H9 (cell line): ENCODE results near the gene C18orf63. TPM values are rescaled to one million over a fixed set of nuclear protein-coding genes. Genes with fewer than 3 reads are reported as not detected.

Source experiments
- DNase-seq: peaks from one replicate; pipeline ENCODE4 v3.0.0-alpha.2; 2017
- H2AFZ ChIP-seq: one replicate; pipeline ENCODE4 v1.6.1; 2013; ENCODE audit warnings: mild to moderate bottlenecking, low read length, control low read depth, moderate library complexity
- H2AK5ac ChIP-seq: 2 replicates; pipeline ENCODE4 v1.6.1; 2013; ENCODE audit warnings: low read length, control low read depth, mixed read lengths; ENCODE audit not compliant: insufficient read length
- H2BK120ac ChIP-seq: one replicate; pipeline ENCODE4 v1.6.1; 2013; ENCODE audit warnings: low read depth, mild to moderate bottlenecking, low read length, control low read depth, inconsistent platforms; ENCODE audit not compliant: poor library complexity, severe bottlenecking
- H2BK12ac ChIP-seq: 2 replicates; pipeline ENCODE4 v1.6.1; 2013; ENCODE audit warnings: low read length, control low read depth, mixed read lengths, low read depth; ENCODE audit not compliant: insufficient read length
- H2BK15ac ChIP-seq: 2 replicates; pipeline ENCODE4 v1.6.1; 2013; ENCODE audit warnings: low read depth, low read length, control low read depth
- H2BK20ac ChIP-seq: one replicate; pipeline ENCODE4 v1.6.1; 2013; ENCODE audit warnings: low read depth, mild to moderate bottlenecking, low read length, control low read depth, inconsistent platforms; ENCODE audit not compliant: poor library complexity, severe bottlenecking
- H2BK5ac ChIP-seq: 2 replicates; pipeline ENCODE4 v1.6.1; 2013; ENCODE audit warnings: low read length, control low read depth, mixed read lengths; ENCODE audit not compliant: insufficient read length
- H3K14ac ChIP-seq: 2 replicates; pipeline ENCODE4 v1.6.1; 2013; ENCODE audit warnings: low read length, control low read depth; ENCODE audit not compliant: insufficient read depth
- H3K18ac ChIP-seq: 2 replicates; pipeline ENCODE4 v1.6.1; 2013; ENCODE audit warnings: low read depth, mild to moderate bottlenecking, mixed read lengths, low read length, control low read depth; ENCODE audit not compliant: insufficient read length
- H3K23ac ChIP-seq: 2 replicates; pipeline ENCODE4 v1.6.1; 2013; ENCODE audit warnings: low read length, control low read depth, mixed read lengths, low read depth; ENCODE audit not compliant: insufficient read length
- H3K23me2 ChIP-seq: 2 replicates; pipeline ENCODE4 v1.6.1; 2013; ENCODE audit warnings: low read depth, mild to moderate bottlenecking, mixed read lengths, low read length, control low read depth; ENCODE audit not compliant: insufficient read length, poor library complexity, severe bottlenecking
- H3K27ac ChIP-seq: 2 replicates; pipeline ENCODE4 v1.5.1; 2013; ENCODE audit warnings: low read length, control low read depth, mixed read lengths, low read depth; ENCODE audit not compliant: insufficient read length
- H3K27me3 ChIP-seq: 2 replicates; pipeline ENCODE4 v1.6.1; 2013; ENCODE audit warnings: low read length, control low read depth, inconsistent platforms; ENCODE audit not compliant: insufficient read depth
- H3K4ac ChIP-seq: 2 replicates; pipeline ENCODE4 v1.6.1; 2013; ENCODE audit warnings: low read depth, mild to moderate bottlenecking, control low read depth, inconsistent platforms, low read length, moderate library complexity
- H3K4me1 ChIP-seq: 2 replicates; pipeline ENCODE4 v1.6.1; 2013; ENCODE audit warnings: low read length, control low read depth, inconsistent platforms; ENCODE audit not compliant: insufficient read depth
- H3K4me2 ChIP-seq: 2 replicates; pipeline ENCODE4 v1.6.1; 2013; ENCODE audit warnings: low read length, control low read depth, mixed read lengths; ENCODE audit not compliant: insufficient read length, insufficient read depth
- H3K56ac ChIP-seq: 2 replicates; pipeline ENCODE4 v1.6.1; 2013; ENCODE audit warnings: low read depth, mild to moderate bottlenecking, mixed read lengths, low read length, control low read depth; ENCODE audit not compliant: insufficient read length
- H3K79me1 ChIP-seq: 2 replicates; pipeline ENCODE4 v1.6.1; 2013; ENCODE audit warnings: low read depth, mild to moderate bottlenecking, moderate library complexity, low read length, control low read depth, inconsistent platforms; ENCODE audit not compliant: insufficient read depth, poor library complexity, severe bottlenecking
- H3K79me2 ChIP-seq: 2 replicates; pipeline ENCODE4 v1.6.1; 2013; ENCODE audit warnings: low read length, control low read depth, inconsistent platforms; ENCODE audit not compliant: insufficient read depth
- H3K9ac ChIP-seq: 2 replicates; pipeline ENCODE4 v1.6.1; 2013; ENCODE audit warnings: low read length, control low read depth, mixed read lengths; ENCODE audit not compliant: insufficient read length; ENCODE audit errors: extremely low read depth
- H3K9me3 ChIP-seq: one replicate; pipeline ENCODE4 v1.6.1; 2013; ENCODE audit warnings: low read depth, low read length, inconsistent platforms; ENCODE audit not compliant: control insufficient read depth
- H3T11ph ChIP-seq: one replicate; pipeline ENCODE4 v1.6.1; 2013; ENCODE audit warnings: mild to moderate bottlenecking, low read length, control low read depth, inconsistent platforms
- H4K20me1 ChIP-seq: one replicate; pipeline ENCODE4 v1.6.1; 2013; ENCODE audit not compliant: control insufficient read depth, insufficient read length, insufficient read depth
- H4K5ac ChIP-seq: 2 replicates; pipeline ENCODE4 v1.6.1; 2013; ENCODE audit warnings: low read depth, mild to moderate bottlenecking, mixed read lengths, low read length, control low read depth; ENCODE audit not compliant: insufficient read length
- H4K8ac ChIP-seq: replicated peaks from 2 replicates; pipeline ENCODE4 v1.6.1; 2013; ENCODE audit warnings: low read length, control low read depth, mixed read lengths, low read depth; ENCODE audit not compliant: insufficient read length
- H4K91ac ChIP-seq: 2 replicates; pipeline ENCODE4 v1.6.1; 2013; ENCODE audit warnings: low read depth, mild to moderate bottlenecking, moderate library complexity, mixed read lengths, low read length, control low read depth; ENCODE audit not compliant: insufficient read length
- H3K27ac Mint-ChIP-seq, 3 experiments: 2 replicates in 2 of 3; 3 replicates in 1 of 3; pipeline ENCODE4 v1.8.0; 2020 to 2021; ENCODE audit warnings: mixed read lengths in 3 of 3, mild to moderate bottlenecking in 1 of 3, moderate library complexity in 1 of 3
- H3K27me3 Mint-ChIP-seq: 2 replicates; pipeline ENCODE4 v1.8.0; 2021; ENCODE audit warnings: low read depth, mild to moderate bottlenecking, moderate library complexity, mixed read lengths
- H3K36me3 Mint-ChIP-seq, 3 experiments: 2 replicates in 2 of 3; 3 replicates in 1 of 3; pipeline ENCODE4 v1.8.0; 2020 to 2021; ENCODE audit warnings: low read depth in 3 of 3, mixed read lengths in 3 of 3; ENCODE audit not compliant: insufficient read depth in 1 of 3
- H3K4me1 Mint-ChIP-seq, 2 experiments: 2 replicates each; pipeline ENCODE4 v1.8.0; 2020; ENCODE audit warnings: mixed read lengths in 2 of 2
- H3K4me3 Mint-ChIP-seq, 2 experiments: 2 replicates in 1 of 2; 3 replicates in 1 of 2; pipeline ENCODE4 v1.8.0; 2020 to 2021; ENCODE audit warnings: mild to moderate bottlenecking in 2 of 2, mixed read lengths in 2 of 2, moderate library complexity in 1 of 2
- H3K9me3 Mint-ChIP-seq, 2 experiments: 2 replicates in 1 of 2; 3 replicates in 1 of 2; pipeline ENCODE4 v1.8.0; 2020; ENCODE audit warnings: mild to moderate bottlenecking in 2 of 2, mixed read lengths in 2 of 2, moderate library complexity in 1 of 2
- WGBS: extraction: QIAGEN DNeasy Blood & Tissue Kit; methylation state at CpG from one replicate; pipeline ENCODE4 v1.1.7; 2013; ENCODE audit warnings: missing lambda C conversion rate, low lambda C conversion rate, mixed read lengths; ENCODE audit not compliant: insufficient read length; ENCODE audit errors: extremely low coverage; 5-methylcytosine and 5-hydroxymethylcytosine counted together
- total RNA-seq: library from RNA; stranded (reverse); gene quantifications from 2 replicates; pipeline ENCODE4 v1.2.1, GENCODE V29; 2021
- TF ChIP-seq, protein P1 (sequence below): fragments of 200-600 bp; sonication (generic); conservative IDR thresholded peaks from 3 replicates; pipeline ENCODE4 v1.8.0; 2021; ENCODE audit warnings: antibody characterized with exemption, mild to moderate bottlenecking

C18orf63 gene
- total RNA-seq, 1 experiment from 2014 or later = not detected

DNA sequence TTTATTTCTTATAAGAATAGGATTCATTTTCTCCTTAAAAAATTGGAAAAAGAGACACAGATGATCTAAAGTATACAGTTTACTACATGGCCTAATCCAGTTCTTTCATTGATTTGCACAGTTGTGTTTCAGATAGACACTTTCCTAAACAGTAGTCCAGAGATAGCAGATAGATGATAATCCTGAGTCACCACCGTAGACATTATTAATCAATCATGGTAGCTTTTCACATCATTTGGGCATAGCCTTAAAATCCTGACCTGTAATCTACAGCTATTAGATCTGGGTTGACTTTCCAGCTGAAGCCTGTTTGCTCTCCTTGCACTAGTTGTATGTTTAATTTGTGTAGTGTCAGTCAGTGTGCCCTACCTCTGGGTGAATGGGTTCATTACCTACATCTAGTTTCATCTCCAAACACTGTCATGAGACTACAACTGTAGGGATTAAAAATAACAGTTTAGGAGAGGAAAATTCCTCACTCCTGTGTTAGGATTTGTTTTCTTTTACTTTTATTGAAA, 14.1 kb downstream of the C18orf63 start:
- Histone ChIP-seq H2BK120ac (no peak overlapping the region), H2AK5ac (no peak overlapping the region)
- WGBS = no CpG with 5 or more reads among the region's 1 CpG

More for the DNA sequence above, 14.1 kb downstream of the C18orf63 start:
- Mint-ChIP-seq H3K9me3 (peaks cover 0 to 2% of the 10 kb centered on the region in 2 experiments; a peak in 2 of 5 replicates), H3K27me3 (no peaks in the 10 kb centered on the region), H3K4me1 (peaks cover 8 to 9% of the 10 kb centered on the region in 2 experiments), H3K27ac (no peak overlapping the region), H3K4me3 (no peak overlapping the region), H3K36me3 (no peaks in the 10 kb centered on the region)
- no peaks in the 10 kb centered on the region for H3K27me3 ChIP-seq
- no peak overlapping the region for H2BK12ac ChIP-seq
- H3K79me2 ChIP-seq = no peaks in the 10 kb centered on the region
- H3K14ac ChIP-seq = no peak overlapping the region
- no peaks in the 10 kb centered on the region for H3K9me3 ChIP-seq
- no peak overlapping the region for H4K5ac ChIP-seq
- H3K4me1 ChIP-seq = no peaks in the 10 kb centered on the region
- no peak overlapping the region for H3K56ac ChIP-seq
- TF ChIP-seq, protein P1, sequence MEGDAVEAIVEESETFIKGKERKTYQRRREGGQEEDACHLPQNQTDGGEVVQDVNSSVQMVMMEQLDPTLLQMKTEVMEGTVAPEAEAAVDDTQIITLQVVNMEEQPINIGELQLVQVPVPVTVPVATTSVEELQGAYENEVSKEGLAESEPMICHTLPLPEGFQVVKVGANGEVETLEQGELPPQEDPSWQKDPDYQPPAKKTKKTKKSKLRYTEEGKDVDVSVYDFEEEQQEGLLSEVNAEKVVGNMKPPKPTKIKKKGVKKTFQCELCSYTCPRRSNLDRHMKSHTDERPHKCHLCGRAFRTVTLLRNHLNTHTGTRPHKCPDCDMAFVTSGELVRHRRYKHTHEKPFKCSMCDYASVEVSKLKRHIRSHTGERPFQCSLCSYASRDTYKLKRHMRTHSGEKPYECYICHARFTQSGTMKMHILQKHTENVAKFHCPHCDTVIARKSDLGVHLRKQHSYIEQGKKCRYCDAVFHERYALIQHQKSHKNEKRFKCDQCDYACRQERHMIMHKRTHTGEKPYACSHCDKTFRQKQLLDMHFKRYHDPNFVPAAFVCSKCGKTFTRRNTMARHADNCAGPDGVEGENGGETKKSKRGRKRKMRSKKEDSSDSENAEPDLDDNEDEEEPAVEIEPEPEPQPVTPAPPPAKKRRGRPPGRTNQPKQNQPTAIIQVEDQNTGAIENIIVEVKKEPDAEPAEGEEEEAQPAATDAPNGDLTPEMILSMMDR = no peak
- H4K20me1 ChIP-seq = no peaks in the 10 kb centered on the region
- no peak for DNase-seq
- H3K27ac ChIP-seq = no peak overlapping the region
- no peak overlapping the region for H3K18ac ChIP-seq
- no peak overlapping the region for H3K4me2 ChIP-seq
- no peak overlapping the region for H3K23ac ChIP-seq
- H3K79me1 ChIP-seq = no peaks in the 10 kb centered on the region
- H4K8ac ChIP-seq = no peak overlapping the region
- H2BK20ac ChIP-seq = no peak overlapping the region
- no peak overlapping the region for H2BK15ac ChIP-seq
- H3K4ac ChIP-seq = no peak overlapping the region
- no peak overlapping the region for H2AFZ ChIP-seq
- no peak overlapping the region for H3K9ac ChIP-seq
- H2BK5ac ChIP-seq = no peak overlapping the region
- H3T11ph ChIP-seq = no peak overlapping the region
- H4K91ac ChIP-seq = no peak overlapping the region
- H3K23me2 ChIP-seq = no peaks in the 10 kb centered on the region
